Measurements from ENCODE around the gene SNRPD2. TPM values are rescaled to one million over a fixed set of nuclear protein-coding genes. Genes with fewer than 3 reads are reported as not detected.

SNRPD2 gene
- polyA plus RNA-seq, 3 donors, result 326 to 373 (median 358) TPM

DNA sequence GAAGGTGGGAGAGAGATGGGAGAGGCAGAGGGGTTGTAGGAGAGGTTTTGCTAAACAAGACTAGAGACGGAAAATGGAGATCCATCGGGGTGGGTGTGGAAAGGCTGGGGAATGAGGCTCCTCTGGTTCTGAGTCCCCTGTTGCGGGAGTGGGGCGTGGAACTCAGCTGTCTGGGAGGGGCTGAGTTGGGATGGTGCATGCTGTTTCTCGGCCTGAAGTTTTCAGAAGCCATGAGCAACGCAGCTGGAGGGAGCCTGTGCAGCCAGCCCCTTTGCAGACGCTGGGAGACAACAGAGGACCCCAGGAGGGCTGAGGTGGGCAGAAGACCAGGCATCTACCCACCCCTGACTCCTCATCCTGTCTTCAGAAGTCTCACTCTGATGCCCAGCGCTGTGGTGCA is 31.1 kb downstream of the SNRPD2 start:
- no peak for DNase-seq (ENCODE audit: low read depth in 3 of 3, low spot score in 2 of 3)

DNA sequence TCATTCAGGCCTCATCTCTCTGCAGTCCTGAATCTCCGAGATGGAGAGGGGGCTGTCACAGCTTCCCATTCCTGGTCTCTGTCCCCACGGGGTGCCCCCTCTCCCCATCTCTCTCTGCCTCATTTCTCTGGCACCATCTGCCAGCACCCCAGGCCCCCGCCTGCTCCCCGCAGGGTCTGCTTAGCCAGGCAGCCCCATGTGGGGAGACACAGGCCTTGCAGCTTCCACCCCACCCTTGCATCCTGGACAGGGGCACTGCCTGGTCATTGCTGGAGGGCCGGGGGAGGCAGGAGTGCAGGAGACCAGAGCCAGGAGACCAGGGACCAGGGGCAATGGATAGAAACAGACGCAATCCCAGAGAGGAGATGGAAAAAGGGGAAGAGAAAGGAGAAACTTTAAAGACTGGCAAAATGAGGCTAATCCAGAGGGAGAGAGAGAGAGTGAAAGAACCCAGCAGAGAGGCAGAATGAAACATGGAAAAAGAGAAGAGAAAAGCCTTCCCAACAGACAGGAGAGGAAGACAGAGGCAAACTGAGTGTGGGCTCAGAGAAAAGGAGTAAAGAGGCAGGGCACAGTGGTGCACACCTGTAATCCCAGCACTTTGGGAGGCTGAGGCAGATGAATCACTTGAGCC is 32.5 kb downstream of the SNRPD2 start:
- no peak for DNase-seq (ENCODE audit: low read depth in 3 of 3, low spot score in 2 of 3)

DNA sequence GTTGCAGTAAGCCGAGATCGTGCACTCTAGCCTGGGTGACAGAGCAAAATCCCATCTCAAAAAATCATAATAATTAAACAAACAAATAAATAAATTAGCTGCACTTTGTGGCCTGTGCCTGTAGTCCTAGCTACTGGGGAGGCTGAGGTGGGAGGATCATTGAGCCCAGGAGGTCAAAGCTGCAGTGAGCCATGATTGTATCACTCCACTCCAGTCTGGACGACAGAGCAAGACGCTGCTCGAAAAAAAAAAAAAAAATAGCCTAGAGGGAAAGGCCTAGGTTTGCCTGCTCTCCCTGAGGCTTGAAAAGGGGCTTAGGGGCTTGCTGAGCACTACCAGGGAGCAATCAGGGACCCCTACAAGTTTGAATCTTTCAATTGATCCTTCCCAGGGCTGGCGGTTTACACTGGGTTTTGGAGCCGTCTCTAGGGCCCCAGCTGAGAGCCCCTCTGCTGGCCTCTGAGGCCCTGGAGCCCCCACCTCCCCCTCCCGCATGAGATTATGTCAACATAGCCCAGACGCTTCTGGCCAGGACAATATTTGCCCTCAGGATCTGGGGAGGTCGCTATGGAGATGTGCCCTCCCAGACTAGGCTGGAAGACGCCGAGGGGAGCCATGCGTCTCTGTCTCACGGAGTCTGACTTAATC is 34.1 kb downstream of the SNRPD2 start:
- DNase-seq (ENCODE audit: low read depth in 3 of 3, low spot score in 2 of 3), result no peak

DNA sequence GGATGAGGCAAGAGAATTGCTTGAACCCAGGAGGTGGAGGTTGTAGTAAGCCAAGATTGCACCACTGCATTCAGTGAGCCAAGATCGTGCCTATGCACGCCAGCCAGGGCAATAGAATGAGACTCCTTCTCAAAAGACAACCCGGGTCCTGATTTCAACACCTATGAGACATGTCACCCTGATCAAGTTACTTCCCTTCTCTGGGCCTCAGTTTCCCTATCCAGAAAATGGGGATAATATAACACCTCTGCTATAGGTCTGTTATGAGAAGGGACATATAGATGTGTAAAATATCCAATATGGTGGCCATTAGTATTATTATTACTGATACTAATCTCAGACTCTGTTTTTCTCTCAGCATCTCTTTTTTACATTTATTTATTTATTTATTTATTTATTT is 36.7 kb downstream of the SNRPD2 start:
- DNase-seq (ENCODE audit: low read depth in 3 of 3, low spot score in 2 of 3), result no peak

DNA sequence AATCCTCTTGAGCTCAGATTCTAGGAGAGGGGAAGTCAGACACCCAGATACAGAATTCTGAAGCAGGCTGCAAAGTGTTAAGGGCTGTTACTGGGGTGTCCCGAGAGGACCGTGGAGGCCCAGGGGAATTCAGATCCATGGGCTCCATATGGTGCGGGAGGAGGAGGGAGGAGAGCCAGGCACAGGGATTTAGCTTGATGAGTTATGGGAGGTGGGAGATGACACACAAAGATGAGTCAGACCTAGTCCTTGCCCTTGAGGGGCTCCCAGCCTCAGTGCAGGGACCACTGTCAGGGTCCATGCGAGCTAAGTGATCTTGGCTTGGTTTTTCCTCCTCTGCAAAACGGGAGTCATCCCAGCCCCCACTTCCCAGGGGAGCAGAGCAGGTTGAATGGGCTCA is 38.1 kb downstream of the SNRPD2 start:
- no peak for DNase-seq (ENCODE audit: low read depth in 3 of 3, low spot score in 2 of 3)

DNA sequence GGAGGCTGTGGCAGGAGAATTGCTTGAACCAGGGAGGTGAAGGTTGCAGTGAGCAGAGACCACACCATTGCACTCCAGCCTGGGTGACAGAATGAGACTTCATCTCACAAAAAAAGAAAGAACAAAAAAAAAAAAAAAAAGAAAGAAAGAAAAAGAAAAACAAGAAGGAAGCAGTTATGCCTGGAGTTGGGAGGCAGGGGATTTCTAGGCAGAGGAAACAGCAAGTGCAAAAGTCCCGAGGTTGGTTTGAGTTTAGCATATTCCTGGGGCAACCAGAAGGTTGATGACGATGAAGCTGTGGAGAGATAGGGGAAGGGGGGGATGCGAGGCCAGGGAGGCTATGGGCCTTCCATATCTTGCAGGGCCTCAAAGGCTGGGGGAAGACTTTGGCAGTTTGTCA is 41.0 kb downstream of the SNRPD2 start:
- no peak for DNase-seq (ENCODE audit: low read depth in 3 of 3, low spot score in 2 of 3)

DNA sequence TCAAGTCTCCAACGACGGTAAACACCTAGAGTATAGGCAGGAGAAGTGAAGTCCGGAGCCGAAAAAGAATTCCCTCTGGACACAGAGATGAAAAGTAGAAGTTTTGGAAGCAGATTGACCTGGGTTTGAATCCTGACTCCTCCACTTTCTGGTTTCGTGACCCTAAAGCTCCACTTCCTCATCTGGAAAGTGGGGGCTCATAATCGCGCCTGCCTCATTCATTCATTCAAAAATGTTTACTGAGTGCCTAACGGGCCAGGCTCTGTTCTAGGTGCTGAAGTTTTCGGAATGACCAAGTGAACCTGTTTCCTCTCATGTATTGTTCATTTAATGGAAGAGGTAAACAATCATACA is 45.4 kb downstream of the SNRPD2 start:
- DNase-seq (ENCODE audit: low read depth in 3 of 3, low spot score in 2 of 3), result no peak

DNA sequence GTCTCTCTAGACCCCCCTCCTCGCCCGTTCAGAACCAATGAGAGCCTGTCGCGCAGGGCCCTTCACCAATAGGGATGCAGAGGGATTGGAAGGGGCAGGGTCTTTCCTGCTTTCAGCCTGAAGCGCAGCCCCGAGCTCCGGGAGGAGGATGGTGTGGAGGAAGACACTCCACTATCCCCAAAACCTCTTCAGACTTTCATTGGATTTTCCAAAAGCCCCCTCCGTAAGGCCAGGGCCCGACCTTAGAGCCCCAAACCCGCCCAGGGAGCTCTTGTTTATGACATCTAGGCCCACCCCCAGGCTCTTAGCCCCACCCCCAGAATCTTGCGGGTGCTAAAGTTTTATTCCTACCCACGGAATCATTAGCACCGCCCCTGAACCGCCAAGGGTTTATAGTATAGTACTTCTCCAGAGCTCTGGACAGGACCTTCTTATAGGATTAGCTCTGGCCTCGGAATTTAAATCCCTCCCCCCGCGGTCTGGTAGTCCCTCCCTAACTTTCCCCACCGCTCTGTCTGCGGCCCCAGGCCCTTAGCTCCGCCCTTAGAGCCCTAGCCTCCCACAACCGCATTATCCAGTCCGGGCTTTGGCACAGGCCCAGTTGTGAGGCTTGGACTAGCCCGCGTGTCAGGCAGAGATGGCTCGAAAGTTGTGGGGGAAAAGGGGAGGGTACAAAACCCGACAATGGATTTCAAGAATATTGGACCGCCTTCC is 46.0 kb downstream of the SNRPD2 start:
- DNase-seq (ENCODE audit: low read depth in 3 of 3, low spot score in 2 of 3), result no peak

DNA sequence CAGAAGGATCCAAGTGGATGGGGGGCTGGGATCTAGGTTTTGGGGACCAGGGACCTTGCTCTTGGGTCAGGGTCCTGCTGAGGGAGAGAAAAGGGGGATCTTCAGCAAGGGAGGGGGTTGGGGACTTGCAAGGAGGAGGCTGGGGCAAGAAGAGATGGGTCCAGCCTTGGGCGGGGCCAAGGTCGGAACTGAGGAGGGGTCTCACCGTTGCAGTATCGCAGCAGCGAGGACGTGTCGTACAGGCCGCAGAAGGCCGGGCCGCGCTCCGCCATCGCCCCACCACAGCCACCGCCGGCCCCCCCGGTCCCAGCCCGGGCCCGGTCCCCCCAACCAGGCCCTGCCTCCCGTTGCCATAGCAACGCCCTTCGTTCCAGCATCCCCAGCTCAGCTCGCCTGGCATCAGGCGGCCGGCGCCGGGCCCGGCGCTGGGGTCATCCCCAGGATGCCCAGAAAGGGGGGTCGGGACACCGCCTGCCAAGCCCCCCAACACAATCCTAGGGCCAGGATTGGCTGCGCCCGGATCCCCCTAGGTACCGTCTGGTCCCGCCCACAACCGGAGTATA is 46.6 kb downstream of the SNRPD2 start:
- no peak for DNase-seq (ENCODE audit: low read depth in 3 of 3, low spot score in 2 of 3)

DNA sequence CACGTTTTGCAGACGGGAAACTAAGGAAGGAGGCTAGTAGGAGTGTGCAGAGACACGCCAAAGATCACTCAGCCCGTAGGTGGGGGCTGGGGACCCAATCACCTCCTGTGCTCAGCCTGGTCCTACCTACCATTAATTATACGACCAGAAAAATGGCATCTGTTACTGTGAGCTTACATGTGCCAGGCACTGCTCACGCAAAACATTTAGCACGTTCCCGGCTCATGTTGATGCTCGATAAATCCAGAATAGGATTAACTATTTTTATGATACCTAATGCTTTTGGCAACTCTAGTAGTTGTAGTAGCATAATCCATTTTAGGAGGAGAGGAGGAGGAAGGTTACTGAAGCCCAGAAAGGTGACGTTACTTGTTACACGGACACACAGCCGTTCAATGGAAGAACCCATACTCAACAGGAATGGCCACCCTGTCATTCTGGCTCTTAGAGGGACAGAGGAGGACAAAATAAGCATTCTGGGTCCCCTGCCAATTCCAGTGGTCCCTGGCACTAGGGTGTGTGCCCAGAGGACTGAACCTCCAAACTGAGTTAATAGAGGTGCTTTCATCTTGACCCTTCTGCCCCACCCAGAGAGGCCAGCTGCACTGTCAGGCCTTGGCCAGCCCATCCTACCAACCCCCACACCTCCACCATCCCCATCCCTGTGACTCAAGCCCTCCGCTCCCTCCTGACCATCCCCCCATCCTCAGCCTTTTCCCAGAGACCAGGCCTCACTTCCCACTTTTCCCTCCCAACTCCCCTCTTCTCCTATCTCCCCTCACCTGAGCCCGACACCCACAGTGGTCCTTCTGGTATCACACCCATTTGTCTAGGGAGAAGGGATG is 47.6 kb downstream of the SNRPD2 start:
- DNase-seq (ENCODE audit: low read depth in 3 of 3, low spot score in 2 of 3), result no peak

DNA sequence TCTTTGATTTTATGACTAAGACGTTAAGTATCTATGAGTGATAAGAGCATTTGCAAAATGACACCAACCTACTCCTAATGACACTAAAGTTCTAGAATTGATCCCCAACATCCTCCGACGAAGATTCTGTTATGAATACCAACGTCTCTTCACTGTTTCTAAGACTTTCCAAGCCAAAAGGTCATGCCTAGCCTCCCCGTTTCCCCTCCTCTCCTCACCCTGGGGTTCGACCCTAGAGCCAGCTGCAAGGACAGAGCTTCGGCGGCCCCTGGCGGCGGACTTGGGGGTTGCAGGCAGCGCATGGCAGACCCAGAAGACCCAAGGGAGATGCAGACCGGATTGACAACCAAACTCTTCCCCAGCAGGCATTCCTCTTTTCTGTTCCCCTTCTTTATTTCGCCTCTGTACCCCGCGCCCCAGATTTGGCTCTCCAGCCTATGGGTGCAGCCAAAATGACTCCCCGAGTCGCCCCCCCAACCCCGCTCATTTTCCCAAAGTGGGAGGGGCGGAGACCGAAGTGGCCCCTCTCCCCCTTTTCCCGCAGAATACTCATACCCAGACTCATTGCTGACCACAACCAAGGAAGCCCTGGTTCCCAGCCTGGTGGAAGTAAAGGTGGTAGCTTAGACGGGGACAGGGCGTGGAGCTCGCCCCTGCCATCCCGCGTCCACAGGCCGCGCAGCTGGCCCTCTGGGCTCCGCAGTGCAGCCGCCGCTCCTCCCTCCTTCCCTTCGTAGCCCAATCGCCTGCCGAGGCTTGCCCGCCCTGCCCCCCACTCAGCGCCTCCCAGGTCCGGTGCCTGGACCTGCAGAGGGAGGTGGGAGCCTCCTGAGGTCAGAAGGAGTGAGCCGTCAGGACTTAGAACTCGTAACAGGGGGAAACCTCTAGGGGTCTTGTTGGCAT is 48.5 kb downstream of the SNRPD2 start:
- DNase-seq (ENCODE audit: low read depth in 3 of 3, low spot score in 2 of 3), result no peak

DNA sequence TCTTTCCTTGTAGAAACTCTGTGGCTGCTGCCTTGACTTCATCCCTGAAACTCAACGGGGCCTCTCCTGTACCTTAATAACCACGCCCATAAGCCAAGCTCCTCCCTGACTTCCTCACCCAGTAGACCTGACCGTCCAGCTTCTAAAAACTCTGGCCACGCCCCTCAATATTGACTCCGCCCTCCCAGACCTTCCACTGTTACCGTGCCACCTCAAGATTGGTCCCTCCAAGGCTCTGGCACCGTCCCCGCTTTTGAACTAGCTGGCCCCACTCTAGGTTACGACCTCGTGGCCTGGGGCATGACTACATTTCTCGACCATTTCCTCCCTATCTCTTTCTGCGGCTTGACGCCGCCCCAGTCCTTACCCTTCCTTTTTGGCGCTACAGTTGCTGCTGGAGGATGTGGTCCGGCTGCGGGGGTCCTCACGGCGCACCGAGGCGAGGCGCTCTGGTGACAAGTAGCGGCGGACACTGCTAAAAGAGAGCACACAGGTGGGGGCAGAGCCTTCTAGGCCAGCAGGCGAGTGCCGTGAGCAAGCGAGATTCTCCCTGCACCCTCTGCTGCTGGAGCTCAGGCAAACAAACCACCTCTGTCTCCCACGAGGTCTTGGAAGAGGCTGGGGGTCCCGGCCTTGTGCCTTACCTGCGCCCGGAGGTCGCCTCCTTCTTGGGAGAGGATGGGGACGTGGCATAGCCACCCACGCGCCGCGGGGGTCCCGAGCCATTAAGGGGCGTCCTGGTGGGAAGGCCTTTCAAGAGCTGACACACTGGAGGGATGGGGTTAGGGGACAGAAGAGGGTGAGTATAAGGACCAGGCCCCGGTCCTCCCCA is 50.3 kb downstream of the SNRPD2 start:
- no peak for DNase-seq (ENCODE audit: low read depth in 3 of 3, low spot score in 2 of 3)

DNA sequence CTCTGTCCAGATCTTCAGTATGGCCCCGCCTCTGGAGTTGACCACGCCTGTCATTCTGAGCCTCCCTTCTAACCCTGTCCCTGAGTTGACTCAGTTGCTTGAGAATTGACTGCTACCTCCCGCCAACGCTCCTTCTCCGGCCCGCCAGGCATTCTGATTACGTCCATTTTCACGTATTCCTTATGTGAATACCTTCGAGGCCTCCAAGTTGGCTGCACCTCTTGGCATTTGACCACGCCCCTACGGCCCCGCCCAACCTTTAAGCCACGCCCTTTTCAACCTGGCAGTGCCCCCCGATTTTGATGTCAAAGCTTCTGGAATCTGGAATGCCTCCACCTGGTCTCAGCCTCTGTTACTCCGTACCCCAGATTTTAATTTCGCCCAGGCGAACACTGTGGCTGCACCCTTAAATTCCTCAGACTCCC is 50.9 kb downstream of the SNRPD2 start:
- DNase-seq (ENCODE audit: low read depth in 3 of 3, low spot score in 2 of 3), result no peak

DNA sequence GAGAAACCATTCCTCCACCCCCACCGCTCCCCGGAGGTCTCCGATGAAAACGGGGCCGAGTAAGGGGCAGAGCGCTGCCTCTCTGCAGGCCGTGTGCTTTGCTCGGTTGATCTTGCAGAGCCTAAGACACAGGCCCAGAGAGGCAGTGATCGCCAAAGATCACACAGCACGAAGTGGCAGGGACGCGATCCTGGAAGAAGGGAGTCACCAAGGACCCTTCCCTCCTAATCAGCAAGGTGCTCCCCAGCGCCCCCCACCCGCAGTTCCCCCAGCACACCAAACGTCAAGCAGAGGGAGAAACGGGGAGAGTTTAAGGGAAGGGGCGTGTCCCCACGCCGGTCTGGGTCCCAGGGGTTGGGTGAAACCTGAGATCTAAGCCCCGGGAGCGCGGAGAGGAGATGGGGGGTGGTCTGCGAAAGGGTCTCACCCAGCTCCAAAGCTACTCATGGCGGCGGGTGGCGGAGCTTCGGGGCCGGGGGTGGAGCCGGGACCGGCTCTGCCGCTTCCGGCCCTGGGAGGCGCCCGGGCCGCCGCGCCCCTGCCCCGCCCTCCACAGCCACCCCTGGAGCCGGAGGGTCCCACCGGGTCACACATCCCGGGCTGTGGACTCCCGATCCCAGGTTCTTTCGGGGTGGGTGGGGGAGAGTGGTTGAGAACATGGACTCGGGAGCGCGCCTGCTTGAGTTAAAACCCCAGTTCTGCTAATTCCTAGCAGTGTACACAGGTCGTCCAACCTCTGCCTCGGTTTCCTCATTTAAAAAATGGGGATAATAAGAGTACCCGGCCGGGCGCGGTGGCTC is 52.6 kb downstream of the SNRPD2 start, which contains the start of gene EML2:
EML2 (minus strand) TSS at position 468 of the 800 bp plus-strand sequence; CDS start at position 447, 21 bp downstream.
- no peak for DNase-seq (ENCODE audit: low read depth in 3 of 3, low spot score in 2 of 3)

DNA sequence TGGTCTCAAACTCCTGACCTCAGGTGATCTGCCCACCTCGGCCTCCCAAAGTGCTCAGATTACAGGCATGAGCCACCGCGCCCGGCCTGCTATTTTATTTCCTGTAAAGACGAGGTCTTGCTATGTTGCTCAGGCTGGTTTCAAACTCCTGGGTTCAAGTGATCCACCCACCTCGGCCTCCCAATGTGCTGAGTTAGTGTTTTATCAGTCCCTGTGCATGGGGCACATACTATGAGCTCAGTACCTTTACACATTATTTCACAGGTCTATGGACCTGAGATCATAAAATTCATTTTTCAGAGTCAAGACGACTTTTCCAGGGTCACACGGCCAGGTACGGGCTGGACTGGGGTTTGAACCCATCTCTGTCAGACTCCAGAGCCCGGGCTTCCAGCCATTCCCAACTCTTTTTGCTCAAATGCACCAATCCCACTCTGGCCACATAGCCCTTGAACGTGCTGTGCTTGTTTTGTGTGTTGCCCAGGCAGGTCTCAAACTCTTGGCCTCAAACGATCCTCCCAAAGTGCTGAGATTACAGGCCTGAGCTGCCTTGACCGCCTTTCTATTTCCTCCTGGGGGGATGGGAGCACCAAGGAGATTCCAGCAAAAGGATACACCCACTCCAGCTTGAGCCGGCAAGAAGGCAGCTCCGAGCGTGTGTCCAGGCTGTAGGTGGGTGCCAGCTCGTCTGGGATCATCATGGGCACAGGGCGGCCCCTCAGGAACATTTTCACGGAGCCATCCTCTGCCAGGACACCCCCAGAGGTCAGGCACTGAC is 53.7 kb downstream of the SNRPD2 start:
- no peak for DNase-seq (ENCODE audit: low read depth in 3 of 3, low spot score in 2 of 3)

Data from right renal cortex interstitium (tissue), 3 donors.